Heart left ventricle (tissue), 16 donors: ENCODE measurements around the gene LPP. TPM values are rescaled to one million over a fixed set of nuclear protein-coding genes. Genes with fewer than 3 reads are reported as not detected.

Experiments used
- ATAC-seq, 4 donors: fragments of 200-7000 bp; cut with Tn5 transposase; one replicate each; pipeline ENCODE4 v1.9.1; 2020 to 2022; ENCODE audit warnings: moderate library complexity in 4 of 4, mild to moderate bottlenecking in 3 of 4, moderate number of reproducible peaks in 1 of 4
- DNase-seq, 5 donors: peaks; one replicate each; pipeline ENCODE4 v3.0.0-alpha.2; 2020
- H3K27ac ChIP-seq, 12 donors: fragments of 200-600 bp; sonication (generic) in 4 of 12; one replicate each; pipeline versions ENCODE4 v1.5.0 to v1.8.0; 2016 to 2022; ENCODE audit warnings: mild to moderate bottlenecking in 2 of 12
- H3K27me3 ChIP-seq, 9 donors: fragments of 200-600 bp; sonication (generic) in 2 of 9; one replicate each; pipeline versions ENCODE4 v1.5.1 to v1.8.0; 2016 to 2022; ENCODE audit warnings: mild to moderate bottlenecking in 3 of 9
- H3K36me3 ChIP-seq, 9 donors: fragments of 200-600 bp; sonication (generic) in 2 of 9; one replicate each; pipeline versions ENCODE4 v1.5.0 to v1.8.0; 2018 to 2022; ENCODE audit warnings: mild to moderate bottlenecking in 2 of 9
- H3K4me1 ChIP-seq, 12 donors: fragments of 200-600 bp; sonication (generic) in 4 of 12; one replicate each; pipeline versions ENCODE4 v1.5.0 to v1.8.0; 2016 to 2022; ENCODE audit warnings: mild to moderate bottlenecking in 3 of 12
- H3K4me3 ChIP-seq, 12 donors: fragments of 200-600 bp; sonication (generic) in 4 of 12; one replicate each; pipeline versions ENCODE4 v1.5.0 to v1.8.0; 2017 to 2022; ENCODE audit warnings: mild to moderate bottlenecking in 9 of 12, moderate library complexity in 4 of 12
- H3K9me3 ChIP-seq, 12 donors: fragments of 200-600 bp; sonication (generic) in 4 of 12; one replicate each; pipeline versions ENCODE4 v1.5.0 to v1.8.0; 2016 to 2022; ENCODE audit warnings: mild to moderate bottlenecking in 1 of 12
- CTCF ChIP-seq, 12 donors: fragments of 200-600 bp; sonication (generic) in 4 of 12; IDR thresholded peaks; one replicate each; pipeline versions ENCODE4 v1.5.0 to v1.8.0; 2018 to 2022; ENCODE audit warnings: antibody characterized with exemption in 12 of 12, mild to moderate bottlenecking in 5 of 12
- POLR2A ChIP-seq, 2 donors: fragments of 450-650 bp; IDR thresholded peaks; one replicate each; pipeline ENCODE4 v1.6.1; 2017; ENCODE audit warnings: antibody characterized with exemption in 2 of 2, mild to moderate bottlenecking in 2 of 2, moderate library complexity in 2 of 2
- WGBS, 4 donors: extraction: QIAGEN DNeasy Blood & Tissue Kit in 2 of 4; methylation state at CpG; one replicate each; pipeline versions ENCODE4 v1.1.5 to v1.1.7; 2013 to 2018; 5-methylcytosine and 5-hydroxymethylcytosine counted together
- intact Hi-C, 10 donors: fragments of 100-400 bp; cut with DNase I; formaldehyde crosslinking; loops; one replicate each; pipeline versions ENCODE4 v1.11.1 to v1.14.2; 2022
- polyA plus RNA-seq, 2 donors: library from polyadenylated mRNA; stranded (reverse); fragments of 200-250 nt; gene quantifications; one replicate each; pipeline ENCODE4 v1.2.3, GENCODE V29; 2013
- total RNA-seq, 9 donors: library from RNA; depleted of rRNA in 2 of 9; stranded (reverse); fragments of >200 nt in 2 of 9; fragmentation: NEBNext Ultra II Directional in 3 of 9; extraction: Animal tissue kit (Norgen Biotek cat#: 25700) in 3 of 9; gene quantifications; one replicate each; pipeline versions ENCODE4 v1.1.0 to v1.2.4, GENCODE V29; 2016 to 2023
- donor health status: ischemic (EF 13 %, LVEDD 7.1; RV severe dilation, severe dysfunction).
- donor health status: healthy with polysubstance abuse.
- donor health status: DM: no; HTN: yes; CAD: no.
- donor health status: DM: no; HTN: no; CAD: no.
- donor health status: ischemic (EF 25% LVEDD 6.9; RV normal size, moderate dysfunction).
- donor health status: ischemic (EF 25% LVEDD 5.7; RV mildly dilated, moderate dysfunction).
- donor health status: healthy.
- donor health status: DM: yes; HTN: yes; CAD: no.
- donor health status: ischemic (EF 35%, LVEDD 5.7; RV mildly dilated, moderate dysfunction).
- donor health status: nonischemic (EF 11% LVEDD 7.7; RV severe dilation, severe dysfunction).
- donor health status: DM: yes; HTN: yes; CAD: no.
- donor health status: PGD.
- donor health status: ischemic (EF 29% LVEDD 5.4; RV normal size, mild dysfunction).
- donor health status: nonischemic (EF 23%, LVEDD 6.1; RV moderate dilation, normal function).

LPP gene
- total and polyA plus RNA-seq, 11 donors: 9.2 to 178 (median 100) TPM

DNA sequence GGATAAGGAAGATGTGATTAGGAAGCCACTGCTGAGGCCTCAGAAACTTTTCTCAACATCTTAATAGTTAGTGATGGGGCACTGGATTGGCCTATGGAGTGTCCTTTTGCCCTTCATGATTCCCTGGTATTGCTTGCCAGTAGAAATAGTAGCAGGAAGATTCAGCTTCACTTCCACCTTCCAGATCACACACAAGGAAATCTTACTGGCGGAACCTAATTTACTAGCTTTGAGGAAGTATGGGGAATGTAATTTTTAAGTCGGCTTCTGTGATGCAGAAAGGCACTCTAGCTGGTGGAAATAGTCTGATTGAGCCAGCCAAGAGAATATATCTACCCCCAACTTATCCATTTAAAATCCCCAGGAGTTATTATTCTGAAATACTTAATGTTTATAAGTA, 46.5 kb downstream of the LPP start:
- H3K27me3 ChIP-seq: no peaks in the 10 kb centered on the region
- TF ChIP-seq CTCF (IDR thresholded peaks at IDR 0.05): no peak
- TF ChIP-seq POLR2A (IDR thresholded peaks at IDR 0.05): no peak
- DNase-seq (no peak), ATAC-seq (no peak)
- no peaks in the 10 kb centered on the region for H3K9me3 ChIP-seq
- 74 to 82% (median 75%) methylated on average over 2 of the region's 2 CpGs for WGBS, 4 donors
- peaks cover 0 to 63% (median 31%) of the 10 kb centered on the region in 12 donors for H3K4me1 ChIP-seq
- H3K36me3 ChIP-seq: no peaks in the 10 kb centered on the region
- intact Hi-C loops: no loop called here
- H3K27ac ChIP-seq: peak overlapping the region in 9 of 12 donors; percentile 7 to 89 (median 43)
- no peak overlapping the region for H3K4me3 ChIP-seq

GRCh38 chr3:188202358-188203138, 48.6 kb downstream of the LPP start:
- no peak for DNase-seq
- no peaks in the 10 kb centered on the region for H3K9me3 ChIP-seq
- H3K36me3 ChIP-seq: no peaks in the 10 kb centered on the region
- H3K27ac ChIP-seq: peak overlapping the region in 7 of 12 donors; percentile 5 to 80 (median 32)
- TF ChIP-seq POLR2A (IDR thresholded peaks at IDR 0.05) (no peak), CTCF (IDR thresholded peaks at IDR 0.05) (no peak)
- H3K27me3 ChIP-seq: no peaks in the 10 kb centered on the region
- intact Hi-C loops: no loop called here
- no peak for ATAC-seq
- WGBS, 4 donors: 82 to 92% (median 88%) methylated on average over 10 of the region's 10 CpGs
- H3K4me3 ChIP-seq: no peak overlapping the region
- H3K4me1 ChIP-seq: peaks cover 0 to 61% (median 22%) of the 10 kb centered on the region in 12 donors

GRCh38 chr3:188204526-188204925, 50.6 kb downstream of the LPP start:
- no peak for ATAC-seq
- no peak for DNase-seq
- WGBS, 4 donors: 30 to 40% (median 35%) methylated on average over 2 of the region's 2 CpGs
- Histone ChIP-seq H3K4me3 (no peak overlapping the region), H3K9me3 (no peaks in the 10 kb centered on the region), H3K4me1 (peaks cover 0 to 63% (median 33%) of the 10 kb centered on the region in 12 donors), H3K36me3 (peaks cover 0 to 18% (median 0%) of the 10 kb centered on the region in 9 donors), H3K27me3 (no peaks in the 10 kb centered on the region), H3K27ac (peak overlapping the region in 1 of 12 donors; percentile 11)
- TF ChIP-seq POLR2A (IDR thresholded peaks at IDR 0.05) (no peak), CTCF (IDR thresholded peaks at IDR 0.05) (no peak)
- intact Hi-C loops: no loop called here

DNA sequence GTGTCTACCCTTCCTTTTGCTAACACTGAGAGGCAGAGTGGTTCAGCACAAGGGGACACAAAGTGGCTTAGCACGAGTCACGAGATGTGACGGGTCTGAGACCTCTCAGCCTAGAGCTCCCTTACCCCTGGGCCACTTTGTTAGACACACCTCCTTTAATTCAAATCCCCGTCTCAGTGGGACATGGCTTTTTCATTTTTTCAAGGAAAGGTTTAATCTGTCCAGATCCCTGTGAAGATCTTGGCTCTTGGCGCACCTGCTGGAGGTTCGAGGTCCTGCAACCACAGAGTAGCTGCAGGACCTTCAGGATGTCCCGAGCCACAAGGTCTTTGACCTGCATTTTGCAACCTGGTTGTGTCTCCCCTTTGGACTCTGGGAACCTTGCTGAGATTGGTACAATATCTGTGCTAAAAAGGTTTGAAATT, 52.0 kb downstream of the LPP start:
- H3K27me3 ChIP-seq: no peaks in the 10 kb centered on the region
- no peaks in the 10 kb centered on the region for H3K9me3 ChIP-seq
- DNase-seq (no peak), ATAC-seq (peak in 2 of 4 donors; percentile 22 to 27)
- peaks cover 0 to 28% (median 0%) of the 10 kb centered on the region in 9 donors for H3K36me3 ChIP-seq
- WGBS, 4 donors: 81 to 92% (median 90%) methylated on average over 7 of the region's 7 CpGs
- no peak overlapping the region for H3K4me3 ChIP-seq
- H3K27ac ChIP-seq: peak overlapping the region in 6 of 12 donors; percentile 2 to 89 (median 51)
- TF ChIP-seq POLR2A (IDR thresholded peaks at IDR 0.05) (no peak), CTCF (IDR thresholded peaks at IDR 0.05) (peak in 4 of 12 donors; percentile 12 to 28 (median 18))
- H3K4me1 ChIP-seq: peaks cover 0 to 64% (median 33%) of the 10 kb centered on the region in 12 donors
- intact Hi-C loops: no loop called here
